WERI-Rb-1 (cell line): Measurements from ENCODE around the gene NFAT5.
"Not testable (repeated sequence)": the region's sequence is repeated elsewhere in the genome, so short reads cannot be mapped to it uniquely, and the experiment has no call there.

Source experiments
- DNase-seq: peaks from one replicate; pipeline ENCODE4 v3.0.0-alpha.2; 2020
- H3K27ac ChIP-seq: fragments of 250-450 bp; sonication (Bioruptor Pico); 2 replicates; pipeline ENCODE4 v1.5.1; 2020; ENCODE audit warnings: mild to moderate bottlenecking, moderate library complexity
- H3K27me3 ChIP-seq: fragments of 250-450 bp; sonication (Bioruptor Pico); 2 replicates; pipeline ENCODE4 v1.5.1; 2021; ENCODE audit warnings: mild to moderate bottlenecking, low read depth, moderate library complexity; ENCODE audit not compliant: insufficient read depth, severe bottlenecking
- H3K36me3 ChIP-seq: fragments of 250-450 bp; sonication (Bioruptor Pico); 2 replicates; pipeline ENCODE4 v1.5.1; 2020; ENCODE audit warnings: mild to moderate bottlenecking, moderate library complexity
- H3K4me3 ChIP-seq: 2 replicates; pipeline ENCODE4 v1.5.1; 2011; ENCODE audit warnings: low read depth, mild to moderate bottlenecking, control low read depth, low read length
- H3K9me3 ChIP-seq: fragments of 250-450 bp; sonication (Bioruptor Pico); 2 replicates; pipeline ENCODE4 v1.5.1; 2021; ENCODE audit warnings: mild to moderate bottlenecking, moderate library complexity; ENCODE audit not compliant: severe bottlenecking
- CTCF ChIP-seq: IDR thresholded peaks from 2 replicates; pipeline ENCODE4 v1.5.1; 2011; ENCODE audit warnings: low read depth, mild to moderate bottlenecking, control low read depth, inconsistent platforms, low read length

Gene NFAT5

GRCh38 chr16:69727916-69728270, 162.1 kb downstream of the NFAT5 start:
- Histone ChIP-seq H3K9me3 (no peaks in the 10 kb centered on the region), H3K27ac (no peak overlapping the region; the same call in 1 of the 2 replicates), H3K36me3 (no peaks in the 10 kb centered on the region), H3K4me3 (no peak overlapping the region), H3K27me3 (no peaks in the 10 kb centered on the region)
- no peak for TF ChIP-seq CTCF
- DNase-seq: no peak

DNA sequence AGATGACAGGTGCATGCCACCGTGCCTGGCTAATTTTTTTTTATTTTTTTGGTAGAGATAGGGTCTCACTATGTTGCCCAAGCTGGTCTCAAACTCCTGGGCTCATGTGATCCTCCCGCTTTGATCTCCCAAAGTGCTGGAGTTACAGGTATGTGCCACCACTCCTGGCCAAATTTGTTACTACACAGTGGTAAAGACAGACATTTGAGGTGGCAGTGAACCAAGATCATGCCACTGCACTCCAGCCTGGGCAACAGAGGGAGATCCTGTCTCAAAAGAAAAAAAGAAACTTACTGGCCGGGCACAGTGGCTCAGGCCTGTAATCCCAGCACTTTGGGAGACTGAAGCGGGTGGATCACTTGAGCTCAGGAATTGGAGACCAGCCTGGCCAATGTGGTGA, 163.3 kb downstream of the NFAT5 start:
- H3K36me3 ChIP-seq, H3K9me3 ChIP-seq, H3K27me3 ChIP-seq, H3K4me3 ChIP-seq, DNase-seq, H3K27ac ChIP-seq: not testable (repeated sequence)

- not testable (repeated sequence) for DNase-seq, H3K27me3 ChIP-seq, H3K36me3 ChIP-seq, H3K4me3 ChIP-seq, H3K27ac ChIP-seq, H3K9me3 ChIP-seq
Observed at GRCh38 chr16:69731280-69731679, 165.5 kb downstream of the NFAT5 start.

DNA sequence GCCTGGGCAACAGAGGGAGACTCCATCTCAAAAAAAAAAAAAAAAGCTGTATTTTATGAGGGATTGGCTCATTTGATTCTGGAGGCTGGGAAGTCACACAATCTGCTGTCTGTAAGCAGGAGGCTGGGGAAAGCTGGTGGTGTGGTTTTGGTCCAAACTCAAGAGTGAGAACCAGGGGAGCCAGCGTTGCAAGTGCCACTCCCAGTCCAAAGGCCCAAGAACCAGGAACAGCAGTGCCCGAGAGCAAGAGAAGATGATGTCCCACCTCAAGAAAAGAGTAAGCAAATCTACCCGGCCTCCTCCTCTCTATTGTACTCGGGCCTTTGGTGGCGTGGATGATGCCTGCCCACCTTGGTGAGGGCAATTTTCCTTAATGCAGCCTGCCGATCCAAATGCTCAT, 166.3 kb downstream of the NFAT5 start:
- no peaks in the 10 kb centered on the region for H3K27me3 ChIP-seq

DNA sequence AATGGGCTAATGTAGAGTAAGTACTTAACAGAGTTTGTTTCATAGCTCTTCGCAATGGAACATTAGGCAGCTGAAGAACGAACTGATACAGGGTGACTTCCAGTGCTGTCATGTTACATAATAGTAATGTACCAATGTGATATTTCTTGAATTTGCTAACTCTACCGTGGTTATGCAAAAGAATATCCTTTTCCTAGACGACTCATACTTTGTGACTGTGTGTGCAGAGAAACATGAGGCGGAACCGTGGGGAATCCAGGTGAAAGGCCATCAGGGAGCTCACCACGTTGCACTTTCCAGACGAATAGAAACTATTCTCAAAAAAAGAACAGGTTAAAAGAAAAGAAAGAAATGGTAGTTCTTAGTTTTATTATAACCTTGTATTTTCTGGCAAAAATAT, 175.8 kb downstream of the NFAT5 start:
- DNase-seq: no peak
- no peaks in the 10 kb centered on the region for H3K9me3 ChIP-seq
- no peaks in the 10 kb centered on the region for H3K27me3 ChIP-seq
- no peak for TF ChIP-seq CTCF
- H3K4me3 ChIP-seq: no peak overlapping the region
- H3K27ac ChIP-seq: no peak overlapping the region
- H3K36me3 ChIP-seq: peaks cover 69% of the 10 kb centered on the region

More for the DNA sequence above, 166.3 kb downstream of the NFAT5 start:
- no peak for TF ChIP-seq CTCF
- no peak for DNase-seq
- Histone ChIP-seq H3K36me3 (no peaks in the 10 kb centered on the region), H3K9me3 (no peaks in the 10 kb centered on the region), H3K27ac (no peak overlapping the region), H3K4me3 (no peak overlapping the region)

GRCh38 chr16:69741951-69742904, 176.5 kb downstream of the NFAT5 start:
- Histone ChIP-seq H3K36me3 (peaks cover 73% of the 10 kb centered on the region), H3K27ac (no peak overlapping the region), H3K4me3 (no peak overlapping the region), H3K9me3 (no peaks in the 10 kb centered on the region), H3K27me3 (no peaks in the 10 kb centered on the region)
- no peak for DNase-seq
- no peak for TF ChIP-seq CTCF
